HG03097 (cell line): ENCODE data around the gene PPP1R37.

ENCODE experiments used
- ATAC-seq: cut with Tn5 transposase; IDR thresholded peaks from one replicate; pipeline ENCODE4 v1.9.1; 2021; ENCODE audit not compliant: unreplicated experiment, low FRiP score

The PPP1R37 gene

GRCh38 chr19:45147835-45148676 is 55.1 kb downstream of the PPP1R37 start:
- ATAC-seq = no peak

GRCh38 chr19:45149129-45149528 is 56.1 kb downstream of the PPP1R37 start:
- no peak for ATAC-seq

- no peak for ATAC-seq
These were observed 57.2 kb downstream of the PPP1R37 start for GRCh38 chr19:45150180-45150579.

GRCh38 chr19:45150751-45151281 is 57.8 kb downstream of the PPP1R37 start:
- no peak for ATAC-seq

GRCh38 chr19:45151320-45151719 is 58.3 kb downstream of the PPP1R37 start:
- no peak for ATAC-seq

- ATAC-seq = no peak
These were observed 59.0 kb downstream of the PPP1R37 start for GRCh38 chr19:45151821-45152503.

- no peak for ATAC-seq
These were observed 59.7 kb downstream of the PPP1R37 start for GRCh38 chr19:45152504-45153338.

GRCh38 chr19:45153339-45154063 is 60.5 kb downstream of the PPP1R37 start:
- ATAC-seq = no peak

GRCh38 chr19:45154064-45154827 is 61.3 kb downstream of the PPP1R37 start:
- ATAC-seq = no peak

GRCh38 chr19:45156011-45156630 is 63.1 kb downstream of the PPP1R37 start:
- no peak for ATAC-seq

- ATAC-seq = no peak
These were observed 63.8 kb downstream of the PPP1R37 start for GRCh38 chr19:45156751-45157150.

- no peak for ATAC-seq
These were observed 65.7 kb downstream of the PPP1R37 start for GRCh38 chr19:45158503-45159209.

GRCh38 chr19:45159210-45159970 is 66.4 kb downstream of the PPP1R37 start:
- ATAC-seq = no peak

GRCh38 chr19:45159971-45160324 is 67.0 kb downstream of the PPP1R37 start:
- ATAC-seq = no peak

GRCh38 chr19:45160870-45161737 is 68.1 kb downstream of the PPP1R37 start, which contains the start of gene NKPD1:
Gene NKPD1, minus strand, starts transcription at chr19:45160982. Its CDS starts 832 bp downstream, at chr19:45160150.
- ATAC-seq = no peak

GRCh38 chr19:45161738-45162607 is 69.0 kb downstream of the PPP1R37 start:
- no peak for ATAC-seq
